ENCODE results near the gene PRKAR2B.

Gene PRKAR2B

DNA sequence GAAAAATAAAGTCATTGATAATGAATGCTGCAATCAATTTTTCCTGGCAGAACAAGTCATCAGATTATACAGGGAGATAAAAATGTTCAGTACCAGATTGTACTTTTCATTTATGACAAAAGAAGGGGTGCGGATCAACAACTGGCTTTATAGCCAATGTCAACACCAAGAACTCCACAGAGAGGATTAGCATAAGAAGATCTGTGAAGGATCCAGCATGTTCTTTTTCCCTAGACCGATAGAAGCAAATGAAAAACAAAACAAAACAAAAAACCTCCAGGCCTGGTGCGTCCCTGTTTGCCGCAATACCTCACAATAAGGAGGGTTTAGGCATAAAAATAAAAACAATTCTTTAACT lies 34.7 kb upstream of the PRKAR2B start:
- H3K36me3 ChIP-seq (ENCODE audit: control insufficient read depth in 5 of 5, insufficient read depth in 5 of 5, low read length in 5 of 5), result no peaks in the 10 kb centered on the region
- no peak overlapping the region for H3K27ac ChIP-seq (ENCODE audit: low read depth, low read length)
- no peak overlapping the region for H3K9ac ChIP-seq (ENCODE audit: low read length in 5 of 5)
- no peaks in the 10 kb centered on the region for H3K27me3 ChIP-seq (ENCODE audit: control insufficient read depth in 5 of 5, insufficient read depth in 4 of 5, low read length in 5 of 5)
- H3K4me1 ChIP-seq (ENCODE audit: control insufficient read depth in 5 of 5, insufficient read depth in 5 of 5, low read length in 5 of 5), result peaks cover 0 to 15% (median 7%) of the 10 kb centered on the region in 5 donors
- H3K4me3 ChIP-seq (ENCODE audit: low read depth in 1 of 5, low read length in 5 of 5), result no peak overlapping the region
- H3K9me3 ChIP-seq (ENCODE audit: control insufficient read depth in 5 of 5, low read length in 5 of 5), result no peaks in the 10 kb centered on the region

DNA sequence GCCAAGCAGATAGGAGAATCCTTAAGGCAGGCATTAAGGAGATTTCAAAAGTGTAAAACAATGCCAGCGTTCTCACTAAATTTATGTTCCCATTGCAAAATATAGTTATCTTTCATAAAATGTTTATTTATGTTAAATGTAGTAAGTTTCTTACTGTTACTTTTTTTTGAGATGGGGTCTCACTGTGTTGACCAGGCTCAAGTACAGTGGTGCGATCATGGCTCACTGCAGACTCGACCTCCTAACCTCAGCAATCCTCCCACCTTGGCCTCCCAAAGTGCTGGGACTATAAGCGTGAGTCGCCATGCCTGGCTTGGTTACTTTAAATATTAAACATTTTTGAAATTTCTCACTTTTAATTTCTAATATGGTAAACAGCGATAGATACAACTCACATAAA lies 31.8 kb upstream of the PRKAR2B start:
- Histone ChIP-seq H3K4me1 (ENCODE audit: control insufficient read depth in 5 of 5, insufficient read depth in 5 of 5, low read length in 5 of 5) (peaks cover 0 to 11% (median 4%) of the 10 kb centered on the region in 5 donors), H3K9me3 (ENCODE audit: control insufficient read depth in 5 of 5, low read length in 5 of 5) (no peaks in the 10 kb centered on the region), H3K9ac (ENCODE audit: low read length in 5 of 5) (no peak overlapping the region), H3K4me3 (ENCODE audit: low read depth in 1 of 5, low read length in 5 of 5) (no peak overlapping the region), H3K27ac (ENCODE audit: low read depth, low read length) (no peak overlapping the region), H3K27me3 (ENCODE audit: control insufficient read depth in 5 of 5, insufficient read depth in 4 of 5, low read length in 5 of 5) (no peaks in the 10 kb centered on the region), H3K36me3 (ENCODE audit: control insufficient read depth in 5 of 5, insufficient read depth in 5 of 5, low read length in 5 of 5) (no peaks in the 10 kb centered on the region)

- peaks cover 0 to 18% (median 8%) of the 10 kb centered on the region in 5 donors for H3K4me1 ChIP-seq (ENCODE audit: control insufficient read depth in 5 of 5, insufficient read depth in 5 of 5, low read length in 5 of 5)
- peak overlapping the region; percentile 25 for H3K27ac ChIP-seq (ENCODE audit: low read depth, low read length)
- no peak overlapping the region for H3K9ac ChIP-seq (ENCODE audit: low read length in 5 of 5)
- H3K4me3 ChIP-seq (ENCODE audit: low read depth in 1 of 5, low read length in 5 of 5), result peak overlapping the region in 2 of 5 donors; percentile 17 to 25
- no peaks in the 10 kb centered on the region for H3K9me3 ChIP-seq (ENCODE audit: control insufficient read depth in 5 of 5, low read length in 5 of 5)
- H3K36me3 ChIP-seq (ENCODE audit: control insufficient read depth in 5 of 5, insufficient read depth in 5 of 5, low read length in 5 of 5), result no peaks in the 10 kb centered on the region
- H3K27me3 ChIP-seq (ENCODE audit: control insufficient read depth in 5 of 5, insufficient read depth in 4 of 5, low read length in 5 of 5), result no peaks in the 10 kb centered on the region
Observed at GRCh38 chr7:107014387-107015023, 30.0 kb upstream of the PRKAR2B start.

DNA sequence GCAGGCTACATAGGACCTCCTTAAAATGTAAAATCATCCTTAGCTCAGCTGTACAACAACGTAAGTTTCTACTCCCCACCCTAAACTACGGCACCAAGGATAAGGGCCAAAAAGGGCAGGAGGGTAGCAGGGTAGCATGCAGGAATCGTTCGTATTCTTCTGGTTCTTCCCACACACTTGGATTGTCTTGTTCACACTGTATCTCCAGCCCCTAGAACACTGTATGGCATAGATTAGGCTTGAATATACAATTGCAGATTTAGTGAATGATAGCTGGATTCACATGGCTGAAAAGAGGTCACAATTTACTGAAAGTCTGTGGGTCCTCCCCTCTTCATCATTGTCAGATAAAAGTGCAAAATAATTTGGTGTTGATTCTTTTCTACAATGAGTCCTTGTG lies 28.2 kb upstream of the PRKAR2B start:
- no peak overlapping the region for H3K9ac ChIP-seq (ENCODE audit: low read length in 5 of 5)
- peaks cover 0 to 18% (median 8%) of the 10 kb centered on the region in 5 donors for H3K4me1 ChIP-seq (ENCODE audit: control insufficient read depth in 5 of 5, insufficient read depth in 5 of 5, low read length in 5 of 5)
- no peak overlapping the region for H3K27ac ChIP-seq (ENCODE audit: low read depth, low read length)
- no peaks in the 10 kb centered on the region for H3K9me3 ChIP-seq (ENCODE audit: control insufficient read depth in 5 of 5, low read length in 5 of 5)
- H3K4me3 ChIP-seq (ENCODE audit: low read depth in 1 of 5, low read length in 5 of 5), result no peak overlapping the region
- no peaks in the 10 kb centered on the region for H3K36me3 ChIP-seq (ENCODE audit: control insufficient read depth in 5 of 5, insufficient read depth in 5 of 5, low read length in 5 of 5)
- no peaks in the 10 kb centered on the region for H3K27me3 ChIP-seq (ENCODE audit: control insufficient read depth in 5 of 5, insufficient read depth in 4 of 5, low read length in 5 of 5)

- H3K9ac ChIP-seq (ENCODE audit: low read length in 5 of 5), result no peak overlapping the region
- peaks cover 0 to 18% (median 8%) of the 10 kb centered on the region in 5 donors for H3K4me1 ChIP-seq (ENCODE audit: control insufficient read depth in 5 of 5, insufficient read depth in 5 of 5, low read length in 5 of 5)
- no peaks in the 10 kb centered on the region for H3K27me3 ChIP-seq (ENCODE audit: control insufficient read depth in 5 of 5, insufficient read depth in 4 of 5, low read length in 5 of 5)
- H3K36me3 ChIP-seq (ENCODE audit: control insufficient read depth in 5 of 5, insufficient read depth in 5 of 5, low read length in 5 of 5), result no peaks in the 10 kb centered on the region
- peak overlapping the region; percentile 25 for H3K27ac ChIP-seq (ENCODE audit: low read depth, low read length)
- no peak overlapping the region for H3K4me3 ChIP-seq (ENCODE audit: low read depth in 1 of 5, low read length in 5 of 5)
- H3K9me3 ChIP-seq (ENCODE audit: control insufficient read depth in 5 of 5, low read length in 5 of 5), result peaks cover 0 to 5% (median 0%) of the 10 kb centered on the region in 5 donors
Observed at GRCh38 chr7:107017965-107018719, 26.4 kb upstream of the PRKAR2B start.

DNA sequence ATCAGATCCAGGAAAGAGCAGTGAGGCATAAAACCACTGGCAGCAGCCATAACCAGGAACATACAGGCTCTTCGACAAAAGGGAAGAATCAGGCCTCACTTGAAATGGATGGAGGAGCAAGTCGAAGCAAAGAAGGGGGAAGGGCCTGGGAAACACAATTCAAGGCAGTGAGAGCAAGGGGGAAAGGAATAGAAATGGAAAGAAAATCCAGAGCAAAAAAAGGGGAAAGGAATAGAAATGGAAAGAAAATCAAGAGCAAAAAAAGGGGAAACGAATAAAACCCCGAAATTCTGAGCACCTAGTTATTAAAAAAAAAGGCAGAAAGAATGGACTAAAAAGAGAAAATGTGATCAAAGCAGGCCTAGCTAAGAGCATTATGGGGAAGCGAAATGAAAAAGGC lies 24.1 kb upstream of the PRKAR2B start:
- Histone ChIP-seq H3K4me3 (ENCODE audit: low read depth in 1 of 5, low read length in 5 of 5) (no peak overlapping the region), H3K27ac (ENCODE audit: low read depth, low read length) (no peak overlapping the region), H3K27me3 (ENCODE audit: control insufficient read depth in 5 of 5, insufficient read depth in 4 of 5, low read length in 5 of 5) (no peaks in the 10 kb centered on the region), H3K9me3 (ENCODE audit: control insufficient read depth in 5 of 5, low read length in 5 of 5) (peaks cover 0 to 5% (median 3%) of the 10 kb centered on the region in 5 donors), H3K4me1 (ENCODE audit: control insufficient read depth in 5 of 5, insufficient read depth in 5 of 5, low read length in 5 of 5) (peaks cover 0 to 13% (median 7%) of the 10 kb centered on the region in 5 donors), H3K36me3 (ENCODE audit: control insufficient read depth in 5 of 5, insufficient read depth in 5 of 5, low read length in 5 of 5) (no peaks in the 10 kb centered on the region), H3K9ac (ENCODE audit: low read length in 5 of 5) (no peak overlapping the region)

DNA sequence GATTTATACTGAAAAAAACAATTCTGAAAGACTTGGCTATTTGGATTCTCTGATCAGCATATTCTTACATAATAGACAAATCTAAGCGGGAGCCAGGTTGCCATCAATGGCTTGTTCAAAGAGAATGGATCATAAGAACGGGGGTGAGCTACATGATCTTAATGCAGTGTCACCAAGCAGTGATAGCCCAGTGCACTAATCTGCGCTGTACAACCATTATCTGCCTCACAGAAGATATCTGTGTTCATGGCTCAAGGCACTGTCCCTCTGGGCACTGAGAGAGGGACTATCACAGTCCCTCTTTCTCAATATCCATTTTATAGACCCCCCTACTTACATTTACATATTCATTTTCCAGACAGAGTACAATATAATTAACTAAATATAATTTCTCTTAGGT lies 22.9 kb upstream of the PRKAR2B start:
- Histone ChIP-seq H3K4me1 (ENCODE audit: control insufficient read depth in 5 of 5, insufficient read depth in 5 of 5, low read length in 5 of 5) (peaks cover 0 to 24% (median 17%) of the 10 kb centered on the region in 5 donors), H3K9ac (ENCODE audit: low read length in 5 of 5) (no peak overlapping the region), H3K9me3 (ENCODE audit: control insufficient read depth in 5 of 5, low read length in 5 of 5) (peaks cover 0 to 5% (median 3%) of the 10 kb centered on the region in 5 donors), H3K4me3 (ENCODE audit: low read depth in 1 of 5, low read length in 5 of 5) (no peak overlapping the region), H3K27ac (ENCODE audit: low read depth, low read length) (no peak overlapping the region), H3K36me3 (ENCODE audit: control insufficient read depth in 5 of 5, insufficient read depth in 5 of 5, low read length in 5 of 5) (no peaks in the 10 kb centered on the region), H3K27me3 (ENCODE audit: control insufficient read depth in 5 of 5, insufficient read depth in 4 of 5, low read length in 5 of 5) (no peaks in the 10 kb centered on the region)

GRCh38 chr7:107023522-107024151 lies 20.9 kb upstream of the PRKAR2B start:
- Histone ChIP-seq H3K36me3 (ENCODE audit: control insufficient read depth in 5 of 5, insufficient read depth in 5 of 5, low read length in 5 of 5) (no peaks in the 10 kb centered on the region), H3K9me3 (ENCODE audit: control insufficient read depth in 5 of 5, low read length in 5 of 5) (peaks cover 0 to 5% (median 3%) of the 10 kb centered on the region in 5 donors), H3K4me3 (ENCODE audit: low read depth in 1 of 5, low read length in 5 of 5) (no peak overlapping the region), H3K9ac (ENCODE audit: low read length in 5 of 5) (no peak overlapping the region), H3K4me1 (ENCODE audit: control insufficient read depth in 5 of 5, insufficient read depth in 5 of 5, low read length in 5 of 5) (peaks cover 0 to 28% (median 13%) of the 10 kb centered on the region in 5 donors), H3K27ac (ENCODE audit: low read depth, low read length) (no peak overlapping the region), H3K27me3 (ENCODE audit: control insufficient read depth in 5 of 5, insufficient read depth in 4 of 5, low read length in 5 of 5) (no peaks in the 10 kb centered on the region)

- H3K36me3 ChIP-seq (ENCODE audit: control insufficient read depth in 5 of 5, insufficient read depth in 5 of 5, low read length in 5 of 5), result no peaks in the 10 kb centered on the region
- H3K27ac ChIP-seq (ENCODE audit: low read depth, low read length), result peak overlapping the region; percentile 72
- H3K27me3 ChIP-seq (ENCODE audit: control insufficient read depth in 5 of 5, insufficient read depth in 4 of 5, low read length in 5 of 5), result no peaks in the 10 kb centered on the region
- H3K9me3 ChIP-seq (ENCODE audit: control insufficient read depth in 5 of 5, low read length in 5 of 5), result peaks cover 0 to 5% (median 3%) of the 10 kb centered on the region in 5 donors
- peaks cover 0 to 34% (median 15%) of the 10 kb centered on the region in 5 donors for H3K4me1 ChIP-seq (ENCODE audit: control insufficient read depth in 5 of 5, insufficient read depth in 5 of 5, low read length in 5 of 5)
- no peak overlapping the region for H3K4me3 ChIP-seq (ENCODE audit: low read depth in 1 of 5, low read length in 5 of 5)
- no peak overlapping the region for H3K9ac ChIP-seq (ENCODE audit: low read length in 5 of 5)
Observed at GRCh38 chr7:107024906-107025305, 19.6 kb upstream of the PRKAR2B start.
